HCT116 (cell line): ENCODE measurements around the gene HABP2. TPM values are rescaled to one million over a fixed set of nuclear protein-coding genes. Genes with fewer than 3 reads are reported as not detected.

ENCODE experiments used
- ATAC-seq: fragments of 200-7000 bp; cut with Tn5 transposase; 2 replicates; pipeline ENCODE4 v1.9.1; 2020; ENCODE audit warnings: mild to moderate bottlenecking, moderate library complexity
- BruUV-seq: library from RNA; stranded (reverse); fragments of 400-500 nt; replicated peaks from 2 replicates; lab custom pipeline; 2021; lab: Mats Ljungman, UMichigan
- CTCF ChIA-PET: fragments of 300-600 bp; sonication (Branson Sonifier 250); formaldehyde crosslinking; loops from one replicate; lab custom pipeline; 2021; ENCODE audit warnings: antibody characterized with exemption; lab: Charles Lee
- POLR2A ChIA-PET: fragments of 300-600, 350-600 bp; sonication (Branson Sonifier 250); formaldehyde crosslinking; loops from one replicate; lab custom pipeline; 2021; ENCODE audit warnings: antibody characterized with exemption; lab: Charles Lee
- RAD21 ChIA-PET, 2 experiments: fragments of 300-600 bp; sonication (Branson Sonifier 250); formaldehyde crosslinking; loops; one replicate each; lab custom pipeline; 2023; ENCODE audit warnings: low total read pairs in 2 of 2; ENCODE audit not compliant: uncharacterized antibody in 2 of 2, unreplicated experiment in 2 of 2, low non-redundant PET in 1 of 2; lab: Charles Lee
- DNase-seq: peaks from one replicate; pipeline ENCODE4 v3.0.0-alpha.2; 2010; ENCODE audit warnings: low read depth, low spot score
- H2AFZ ChIP-seq: fragments of 200-600 bp; shearing (Covaris generic), sonication (generic); 2 replicates; pipeline ENCODE4 v1.6.1; 2017; ENCODE audit warnings: low read depth, mixed run types, mixed read lengths, antibody characterized with exemption, low read length; ENCODE audit not compliant: poor library complexity, severe bottlenecking
- H3K27ac ChIP-seq: 2 replicates; pipeline ENCODE4 v1.5.1; 2012; ENCODE audit warnings: low read depth, low read length
- H3K27me3 ChIP-seq: fragments of 200-600 bp; sonication (generic); 2 replicates; pipeline ENCODE4 v1.6.1; 2016; ENCODE audit warnings: mixed run types, low read length, mixed read lengths; ENCODE audit not compliant: insufficient read depth
- H3K36me3 ChIP-seq, 2 experiments: fragments of 200-500 bp in 1 of 2; fragments of 200-600 bp in 1 of 2; sonication (Bioruptor generic) in 1 of 2; sonication (generic) in 1 of 2; 2 replicates each; pipeline versions ENCODE4 v1.5.1 to v1.6.1; 2014 to 2016; ENCODE audit warnings: low read length in 2 of 2, inconsistent platforms in 1 of 2, mixed read lengths in 1 of 2, mixed run types in 1 of 2; ENCODE audit not compliant: insufficient read depth in 2 of 2, control insufficient read depth in 1 of 2
- H3K4me1 ChIP-seq, 2 experiments: fragments of 200-600 bp in 1 of 2; sonication (generic) in 1 of 2; 2 replicates each; pipeline versions ENCODE4 v1.5.1 to v1.6.1; 2012 to 2017; ENCODE audit warnings: low read length in 2 of 2, inconsistent platforms in 1 of 2, mild to moderate bottlenecking in 1 of 2, mixed read lengths in 1 of 2, mixed run types in 1 of 2, moderate library complexity in 1 of 2; ENCODE audit not compliant: insufficient read depth in 2 of 2, control insufficient read depth in 1 of 2
- H3K4me2 ChIP-seq: fragments of 200-600 bp; sonication (generic); 2 replicates; pipeline ENCODE4 v1.6.1; 2017; ENCODE audit warnings: mixed run types, low read length, mixed read lengths
- H3K4me3 ChIP-seq, 2 experiments: fragments of 200-600 bp in 1 of 2; sonication (generic) in 1 of 2; replicated peaks in 1 of 2; 2 replicates each; pipeline ENCODE4 v1.5.1; 2011 to 2016; ENCODE audit warnings: low read length in 2 of 2, control low read depth in 1 of 2, low read depth in 1 of 2, mild to moderate bottlenecking in 1 of 2, mixed read lengths in 1 of 2, mixed run types in 1 of 2
- H3K79me2 ChIP-seq: fragments of 200-600 bp; sonication (generic); 2 replicates; pipeline ENCODE4 v1.6.1; 2017; ENCODE audit warnings: mild to moderate bottlenecking, mixed run types, low read length, moderate library complexity, mixed read lengths; ENCODE audit not compliant: insufficient read depth
- H3K9ac ChIP-seq: fragments of 200-600 bp; sonication (generic); 2 replicates; pipeline ENCODE4 v1.6.1; 2016; ENCODE audit warnings: low read length, mixed read lengths
- H3K9me2 ChIP-seq: fragments of 200-600 bp; sonication (generic), shearing (Covaris generic); 2 replicates; pipeline ENCODE4 v1.6.1; 2017; ENCODE audit warnings: mixed run types, mild to moderate bottlenecking, moderate library complexity; ENCODE audit not compliant: insufficient read depth
- H3K9me3 ChIP-seq, 2 experiments: fragments of 200-500 bp in 1 of 2; fragments of 200-600 bp in 1 of 2; sonication (Bioruptor generic) in 1 of 2; sonication (generic) in 1 of 2; 2 replicates each; pipeline ENCODE4 v1.6.1; 2014 to 2017; ENCODE audit warnings: low read length in 2 of 2, mixed read lengths in 2 of 2, inconsistent platforms in 1 of 2, low read depth in 1 of 2, mild to moderate bottlenecking in 1 of 2, mixed run types in 1 of 2, moderate library complexity in 1 of 2; ENCODE audit not compliant: control insufficient read depth in 1 of 2, insufficient read depth in 1 of 2
- H4K20me1 ChIP-seq: fragments of 200-600 bp; sonication (generic), shearing (Covaris generic); 2 replicates; pipeline ENCODE4 v1.6.1; 2017; ENCODE audit warnings: mixed run types, mild to moderate bottlenecking, moderate library complexity; ENCODE audit not compliant: insufficient read depth
- ATF3 ChIP-seq: IDR thresholded peaks from 2 replicates; pipeline ENCODE4 v1.6.1; 2012
- CBX3 ChIP-seq: IDR thresholded peaks from 2 replicates; pipeline ENCODE4 v1.6.1; 2012; ENCODE audit warnings: low read depth
- CEBPB ChIP-seq: IDR thresholded peaks from 2 replicates; pipeline ENCODE4 v1.6.1; 2012; ENCODE audit warnings: low read depth
- EGR1 ChIP-seq: IDR thresholded peaks from 2 replicates; pipeline ENCODE4 v1.6.1; 2012; ENCODE audit warnings: low read depth
- ELF1 ChIP-seq: IDR thresholded peaks from 2 replicates; pipeline ENCODE4 v1.6.1; 2012; ENCODE audit warnings: low read depth, borderline replicate concordance
- JUND ChIP-seq: IDR thresholded peaks from 2 replicates; pipeline ENCODE4 v1.6.1; 2012
- POLR2AphosphoS5 ChIP-seq: IDR thresholded peaks from 2 replicates; pipeline ENCODE4 v1.6.1; 2011; ENCODE audit warnings: mild to moderate bottlenecking, low read depth, low read length, moderate library complexity
- SIN3A ChIP-seq: IDR thresholded peaks from 2 replicates; pipeline ENCODE4 v1.6.1; 2012; ENCODE audit warnings: low read depth
- SRF ChIP-seq: IDR thresholded peaks from 2 replicates; pipeline ENCODE4 v1.6.1; 2012; ENCODE audit warnings: low read depth
- TCF7L2 ChIP-seq: IDR thresholded peaks from 2 replicates; pipeline ENCODE4 v1.7.0; 2011; ENCODE audit warnings: borderline replicate concordance, inconsistent platforms; ENCODE audit not compliant: insufficient read depth, insufficient read length; ENCODE audit errors: extremely low read depth
- YY1 ChIP-seq: IDR thresholded peaks from 2 replicates; pipeline ENCODE4 v1.6.1; 2011; ENCODE audit warnings: low read length, low read depth, moderate library complexity, mild to moderate bottlenecking; ENCODE audit not compliant: insufficient replicate concordance; ENCODE audit errors: extremely low read depth
- ZBTB33 ChIP-seq: IDR thresholded peaks from 2 replicates; pipeline ENCODE4 v1.6.1; 2011; ENCODE audit warnings: mild to moderate bottlenecking, low read length, moderate library complexity; ENCODE audit not compliant: insufficient replicate concordance; ENCODE audit errors: extremely low read depth
- ZFX ChIP-seq: fragments of 450-650 bp; IDR thresholded peaks from 2 replicates; pipeline ENCODE4 v1.6.1; 2017
- intact Hi-C: fragments of 100-400 bp; cut with micrococcal nuclease; formaldehyde crosslinking; loops from 2 replicates; pipeline ENCODE4 v1.10.0; 2022
- total RNA-seq: library from RNA; stranded (reverse); gene quantifications from one replicate; pipeline ENCODE4 v1.2.1, GENCODE V29; 2021; ENCODE audit not compliant: unreplicated experiment
- TF ChIP-seq, protein P1 (sequence below): IDR thresholded peaks from 2 replicates; pipeline ENCODE4 v1.6.1; 2012; ENCODE audit warnings: low read depth

The HABP2 gene
- total RNA-seq, 1 experiment from 2014 or later, result 0.20 TPM

GRCh38 chr10:113553149-113553548 lies 296 bp downstream of the HABP2 start:
- BruUV-seq, result no TSS peak

More at GRCh38 chr10:113553149-113553548, 296 bp downstream of the HABP2 start:
- DNase-seq (no peak), ATAC-seq (no peak)
- H3K9me3 ChIP-seq, result no peaks in the 10 kb centered on the region
- no peaks in the 10 kb centered on the region for H3K9me2 ChIP-seq
- 0 out of 2 replicates have a peak, but pooled peaks cover 8% of the 10 kb centered on the region for H3K27me3 ChIP-seq
- no peaks in the 10 kb centered on the region for H4K20me1 ChIP-seq
- RAD21 ChIA-PET, result no interaction called here
- H3K9ac ChIP-seq, result no peak overlapping the region
- POLR2A ChIA-PET, result no interaction called here
- H3K79me2 ChIP-seq, result no peaks in the 10 kb centered on the region
- no peak overlapping the region for H3K4me2 ChIP-seq
- no peak overlapping the region for H3K4me3 ChIP-seq
- no peak overlapping the region for H3K27ac ChIP-seq
- H3K4me1 ChIP-seq, result no peaks in the 10 kb centered on the region
- no peak for TF ChIP-seq EGR1
- TF ChIP-seq CBX3, result no peak
- TF ChIP-seq JUND, result no peak
- no peak for TF ChIP-seq SRF
- TF ChIP-seq YY1, result no peak
- TF ChIP-seq ZFX, result no peak
- TF ChIP-seq ZBTB33, result no peak
- TF ChIP-seq SIN3A, result no peak
- TF ChIP-seq POLR2AphosphoS5, result no peak
- TF ChIP-seq TCF7L2, result no peak
- TF ChIP-seq ATF3, result no peak
- TF ChIP-seq ELF1, result no peak
- TF ChIP-seq, protein P1, sequence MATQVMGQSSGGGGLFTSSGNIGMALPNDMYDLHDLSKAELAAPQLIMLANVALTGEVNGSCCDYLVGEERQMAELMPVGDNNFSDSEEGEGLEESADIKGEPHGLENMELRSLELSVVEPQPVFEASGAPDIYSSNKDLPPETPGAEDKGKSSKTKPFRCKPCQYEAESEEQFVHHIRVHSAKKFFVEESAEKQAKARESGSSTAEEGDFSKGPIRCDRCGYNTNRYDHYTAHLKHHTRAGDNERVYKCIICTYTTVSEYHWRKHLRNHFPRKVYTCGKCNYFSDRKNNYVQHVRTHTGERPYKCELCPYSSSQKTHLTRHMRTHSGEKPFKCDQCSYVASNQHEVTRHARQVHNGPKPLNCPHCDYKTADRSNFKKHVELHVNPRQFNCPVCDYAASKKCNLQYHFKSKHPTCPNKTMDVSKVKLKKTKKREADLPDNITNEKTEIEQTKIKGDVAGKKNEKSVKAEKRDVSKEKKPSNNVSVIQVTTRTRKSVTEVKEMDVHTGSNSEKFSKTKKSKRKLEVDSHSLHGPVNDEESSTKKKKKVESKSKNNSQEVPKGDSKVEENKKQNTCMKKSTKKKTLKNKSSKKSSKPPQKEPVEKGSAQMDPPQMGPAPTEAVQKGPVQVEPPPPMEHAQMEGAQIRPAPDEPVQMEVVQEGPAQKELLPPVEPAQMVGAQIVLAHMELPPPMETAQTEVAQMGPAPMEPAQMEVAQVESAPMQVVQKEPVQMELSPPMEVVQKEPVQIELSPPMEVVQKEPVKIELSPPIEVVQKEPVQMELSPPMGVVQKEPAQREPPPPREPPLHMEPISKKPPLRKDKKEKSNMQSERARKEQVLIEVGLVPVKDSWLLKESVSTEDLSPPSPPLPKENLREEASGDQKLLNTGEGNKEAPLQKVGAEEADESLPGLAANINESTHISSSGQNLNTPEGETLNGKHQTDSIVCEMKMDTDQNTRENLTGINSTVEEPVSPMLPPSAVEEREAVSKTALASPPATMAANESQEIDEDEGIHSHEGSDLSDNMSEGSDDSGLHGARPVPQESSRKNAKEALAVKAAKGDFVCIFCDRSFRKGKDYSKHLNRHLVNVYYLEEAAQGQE, result no peak
- no peak for TF ChIP-seq CEBPB
- intact Hi-C loops, result no loop called here
- CTCF ChIA-PET, result no interaction called here
- H2AFZ ChIP-seq, result no peak overlapping the region
- H3K36me3 ChIP-seq, result no peaks in the 10 kb centered on the region
